Retinal pigment epithelial cell (primary cell): ENCODE results near the gene MAD1L1.
"Not testable (repeated sequence)": the region's sequence is repeated elsewhere in the genome, so short reads cannot be mapped to it uniquely, and the experiment has no call there.

Experiments
- DNase-seq: peaks from one replicate; pipeline ENCODE4 v3.0.0-alpha.2; 2010; ENCODE audit warnings: low read depth
- H3K4me3 ChIP-seq: 2 replicates; pipeline ENCODE4 v1.5.1; 2011; ENCODE audit warnings: mild to moderate bottlenecking, low read length, control low read depth, moderate library complexity
- CTCF ChIP-seq: conservative IDR thresholded peaks from 2 replicates; pipeline ENCODE4 v1.5.1; 2011; ENCODE audit warnings: low read depth, low read length, control low read depth, inconsistent platforms

The MAD1L1 gene

GRCh38 chr7:1979591-1980560, 252.9 kb downstream of the MAD1L1 start:
- no peak for TF ChIP-seq CTCF
- H3K4me3 ChIP-seq: no peak overlapping the region
- DNase-seq: no peak

GRCh38 chr7:1978656-1979590, 253.8 kb downstream of the MAD1L1 start:
- no peak for DNase-seq
- H3K4me3 ChIP-seq: no peak overlapping the region
- TF ChIP-seq CTCF: no peak

- no peak for TF ChIP-seq CTCF
- no peak overlapping the region for H3K4me3 ChIP-seq
- no peak for DNase-seq
Measured at GRCh38 chr7:1977876-1978441, 254.8 kb downstream of the MAD1L1 start.

- H3K4me3 ChIP-seq: no peak overlapping the region
- no peak for TF ChIP-seq CTCF
- no peak for DNase-seq
Measured at GRCh38 chr7:1977059-1977875, 255.5 kb downstream of the MAD1L1 start.

- H3K4me3 ChIP-seq, DNase-seq: not testable (repeated sequence)
Measured at GRCh38 chr7:1976521-1976920, 256.2 kb downstream of the MAD1L1 start.

- no peak for TF ChIP-seq CTCF
- DNase-seq: no peak
- no peak overlapping the region for H3K4me3 ChIP-seq
Measured at GRCh38 chr7:1975581-1975980, 257.2 kb downstream of the MAD1L1 start.
